ENCODE data around the gene SULT4A1.

DNA sequence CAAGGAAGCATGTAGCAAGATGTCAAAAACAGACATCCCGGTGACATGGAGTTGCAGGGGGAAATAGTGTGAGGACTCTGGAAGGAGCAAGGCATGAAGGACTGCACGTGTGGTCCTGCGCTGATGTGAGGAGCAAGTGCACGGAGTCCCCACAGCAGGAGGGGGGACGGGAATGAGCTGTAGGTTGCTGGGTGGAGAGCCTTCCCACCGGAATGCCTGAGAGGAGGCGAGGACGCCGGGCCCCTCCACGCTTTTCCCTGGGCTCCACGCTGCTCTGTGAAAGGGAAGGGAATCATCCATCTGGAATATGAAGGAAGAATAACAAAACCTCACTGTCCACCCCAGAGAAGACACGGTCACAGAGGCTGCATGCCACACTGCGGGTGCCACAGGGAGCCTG, 26.6 kb downstream of the SULT4A1 start:
- TF ChIP-seq, protein P1, sequence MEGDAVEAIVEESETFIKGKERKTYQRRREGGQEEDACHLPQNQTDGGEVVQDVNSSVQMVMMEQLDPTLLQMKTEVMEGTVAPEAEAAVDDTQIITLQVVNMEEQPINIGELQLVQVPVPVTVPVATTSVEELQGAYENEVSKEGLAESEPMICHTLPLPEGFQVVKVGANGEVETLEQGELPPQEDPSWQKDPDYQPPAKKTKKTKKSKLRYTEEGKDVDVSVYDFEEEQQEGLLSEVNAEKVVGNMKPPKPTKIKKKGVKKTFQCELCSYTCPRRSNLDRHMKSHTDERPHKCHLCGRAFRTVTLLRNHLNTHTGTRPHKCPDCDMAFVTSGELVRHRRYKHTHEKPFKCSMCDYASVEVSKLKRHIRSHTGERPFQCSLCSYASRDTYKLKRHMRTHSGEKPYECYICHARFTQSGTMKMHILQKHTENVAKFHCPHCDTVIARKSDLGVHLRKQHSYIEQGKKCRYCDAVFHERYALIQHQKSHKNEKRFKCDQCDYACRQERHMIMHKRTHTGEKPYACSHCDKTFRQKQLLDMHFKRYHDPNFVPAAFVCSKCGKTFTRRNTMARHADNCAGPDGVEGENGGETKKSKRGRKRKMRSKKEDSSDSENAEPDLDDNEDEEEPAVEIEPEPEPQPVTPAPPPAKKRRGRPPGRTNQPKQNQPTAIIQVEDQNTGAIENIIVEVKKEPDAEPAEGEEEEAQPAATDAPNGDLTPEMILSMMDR (IDR thresholded peaks at IDR 0.05) = no peak
- TF ChIP-seq MYC (IDR thresholded peaks at IDR 0.05; ENCODE audit: borderline replicate concordance, low read length) (no peak), POLR2AphosphoS2 (conservative IDR thresholded peaks at IDR 0.05; ENCODE audit: low read length) (no peak), NFE2L2 (conservative IDR thresholded peaks at IDR 0.05; ENCODE audit: low read length) (no peak), SMC3 (IDR thresholded peaks at IDR 0.05) (no peak), EP300 (IDR thresholded peaks at IDR 0.05) (no peak), RCOR1 (IDR thresholded peaks at IDR 0.05; ENCODE audit: low read depth, low read length) (no peak), POLR2A (IDR thresholded peaks at IDR 0.05; ENCODE audit: low read length) (no peak)
- TF ChIP-seq, protein P2, sequence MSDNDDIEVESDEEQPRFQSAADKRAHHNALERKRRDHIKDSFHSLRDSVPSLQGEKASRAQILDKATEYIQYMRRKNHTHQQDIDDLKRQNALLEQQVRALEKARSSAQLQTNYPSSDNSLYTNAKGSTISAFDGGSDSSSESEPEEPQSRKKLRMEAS (IDR thresholded peaks at IDR 0.05) = no peak
- TF ChIP-seq, protein P3, sequence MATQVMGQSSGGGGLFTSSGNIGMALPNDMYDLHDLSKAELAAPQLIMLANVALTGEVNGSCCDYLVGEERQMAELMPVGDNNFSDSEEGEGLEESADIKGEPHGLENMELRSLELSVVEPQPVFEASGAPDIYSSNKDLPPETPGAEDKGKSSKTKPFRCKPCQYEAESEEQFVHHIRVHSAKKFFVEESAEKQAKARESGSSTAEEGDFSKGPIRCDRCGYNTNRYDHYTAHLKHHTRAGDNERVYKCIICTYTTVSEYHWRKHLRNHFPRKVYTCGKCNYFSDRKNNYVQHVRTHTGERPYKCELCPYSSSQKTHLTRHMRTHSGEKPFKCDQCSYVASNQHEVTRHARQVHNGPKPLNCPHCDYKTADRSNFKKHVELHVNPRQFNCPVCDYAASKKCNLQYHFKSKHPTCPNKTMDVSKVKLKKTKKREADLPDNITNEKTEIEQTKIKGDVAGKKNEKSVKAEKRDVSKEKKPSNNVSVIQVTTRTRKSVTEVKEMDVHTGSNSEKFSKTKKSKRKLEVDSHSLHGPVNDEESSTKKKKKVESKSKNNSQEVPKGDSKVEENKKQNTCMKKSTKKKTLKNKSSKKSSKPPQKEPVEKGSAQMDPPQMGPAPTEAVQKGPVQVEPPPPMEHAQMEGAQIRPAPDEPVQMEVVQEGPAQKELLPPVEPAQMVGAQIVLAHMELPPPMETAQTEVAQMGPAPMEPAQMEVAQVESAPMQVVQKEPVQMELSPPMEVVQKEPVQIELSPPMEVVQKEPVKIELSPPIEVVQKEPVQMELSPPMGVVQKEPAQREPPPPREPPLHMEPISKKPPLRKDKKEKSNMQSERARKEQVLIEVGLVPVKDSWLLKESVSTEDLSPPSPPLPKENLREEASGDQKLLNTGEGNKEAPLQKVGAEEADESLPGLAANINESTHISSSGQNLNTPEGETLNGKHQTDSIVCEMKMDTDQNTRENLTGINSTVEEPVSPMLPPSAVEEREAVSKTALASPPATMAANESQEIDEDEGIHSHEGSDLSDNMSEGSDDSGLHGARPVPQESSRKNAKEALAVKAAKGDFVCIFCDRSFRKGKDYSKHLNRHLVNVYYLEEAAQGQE (IDR thresholded peaks at IDR 0.05) = no peak
- TF ChIP-seq, protein P4, sequence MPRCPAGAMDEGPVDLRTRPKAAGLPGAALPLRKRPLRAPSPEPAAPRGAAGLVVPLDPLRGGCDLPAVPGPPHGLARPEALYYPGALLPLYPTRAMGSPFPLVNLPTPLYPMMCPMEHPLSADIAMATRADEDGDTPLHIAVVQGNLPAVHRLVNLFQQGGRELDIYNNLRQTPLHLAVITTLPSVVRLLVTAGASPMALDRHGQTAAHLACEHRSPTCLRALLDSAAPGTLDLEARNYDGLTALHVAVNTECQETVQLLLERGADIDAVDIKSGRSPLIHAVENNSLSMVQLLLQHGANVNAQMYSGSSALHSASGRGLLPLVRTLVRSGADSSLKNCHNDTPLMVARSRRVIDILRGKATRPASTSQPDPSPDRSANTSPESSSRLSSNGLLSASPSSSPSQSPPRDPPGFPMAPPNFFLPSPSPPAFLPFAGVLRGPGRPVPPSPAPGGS (IDR thresholded peaks at IDR 0.05) = no peak

Measured in A549 (cell line).